SW480 (cell line): ENCODE measurements around the gene C2orf42.
"Not testable (repeated sequence)": the region's sequence is repeated elsewhere in the genome, so short reads cannot be mapped to it uniquely, and the experiment has no call there.

Source experiments
- DNase-seq: peaks from one replicate; pipeline ENCODE4 v3.0.0-alpha.2; 2016; ENCODE audit warnings: low spot score

C2orf42 gene

DNA sequence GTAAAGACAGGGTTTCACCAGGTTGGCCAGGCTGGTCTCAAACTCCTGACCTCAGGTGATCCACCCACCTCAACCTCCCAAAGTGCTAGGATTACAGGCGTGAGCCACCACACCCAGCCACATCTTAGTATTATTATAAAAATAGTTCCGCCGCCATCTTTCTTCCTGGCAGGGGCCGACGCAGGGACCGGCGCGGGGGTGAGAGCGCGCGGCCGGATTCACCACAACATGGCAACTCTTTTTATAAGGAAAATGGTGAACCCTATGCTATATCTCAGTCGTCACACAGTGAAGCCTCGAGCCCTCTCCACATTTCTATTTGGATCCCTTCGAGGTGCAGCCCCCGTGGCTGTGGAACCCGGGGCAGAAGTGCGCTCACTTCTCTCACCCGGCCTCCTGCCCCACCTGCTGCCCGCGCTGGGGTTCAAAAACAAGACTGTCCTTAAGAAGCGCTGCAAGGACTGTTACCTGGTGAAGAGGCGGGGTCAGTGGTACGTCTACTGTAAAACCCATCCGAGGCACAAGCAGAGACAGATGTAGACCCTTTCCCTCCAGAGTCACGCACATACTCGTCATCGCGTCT, 88.4 kb downstream of the C2orf42 start:
- not testable (repeated sequence) for DNase-seq

DNA sequence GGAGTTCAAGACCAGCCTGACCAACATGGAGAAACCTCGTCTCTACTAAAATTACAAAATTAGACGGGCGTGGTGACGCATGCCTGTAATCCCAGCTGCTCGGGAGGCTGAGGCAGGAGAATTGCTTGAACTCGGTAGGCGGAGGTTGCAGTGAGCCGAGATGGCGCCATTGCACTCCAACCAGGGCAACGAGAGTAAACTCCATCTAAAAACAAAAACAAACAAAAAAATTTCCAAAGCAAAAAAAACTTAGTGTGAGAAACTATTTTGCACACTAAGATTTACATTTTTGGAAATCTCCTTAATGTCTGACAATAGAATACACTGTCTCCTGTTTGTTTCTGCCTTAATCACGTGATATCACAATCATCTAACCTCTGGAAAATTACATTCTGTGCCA, 89.1 kb downstream of the C2orf42 start:
- not testable (repeated sequence) for DNase-seq

DNA sequence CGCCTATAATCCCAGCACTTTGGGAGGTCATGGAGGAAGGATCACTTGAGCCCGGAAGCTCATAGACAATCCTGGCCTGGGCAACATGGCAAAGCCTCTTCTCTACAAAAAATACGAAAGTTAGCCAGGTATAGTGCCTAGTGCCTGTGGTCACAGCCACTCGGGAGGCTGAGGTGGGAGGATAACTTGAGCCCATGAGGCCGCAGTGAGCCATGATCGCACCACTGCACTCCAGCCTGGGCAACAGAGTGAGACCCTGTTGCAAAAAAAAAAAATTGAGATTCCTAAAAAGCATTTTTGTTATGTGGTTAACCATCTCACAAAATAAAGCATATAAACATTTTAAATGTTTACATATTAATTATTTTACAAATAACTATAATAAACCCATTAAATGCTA, 89.6 kb downstream of the C2orf42 start:
- no peak for DNase-seq
